DMS114 treated with DMSO at 0.1 percent for 48 hours (cell line): ENCODE results near the gene S100A3.

ENCODE experiments used
- DNase-seq: peaks from one replicate; lab custom pipeline; 2025; ENCODE audit not compliant: unreplicated experiment; lab: John Stamatoyannopoulos, UW

S100A3 gene

GRCh38 chr1:153513023-153513422 lies 36.0 kb downstream of the S100A3 start:
- DNase-seq: no peak

- DNase-seq: peak; percentile 87
Measured at GRCh38 chr1:153510984-153511410, 38.1 kb downstream of the S100A3 start.

- DNase-seq: peak; percentile 34
Measured at GRCh38 chr1:153509729-153510354, 39.2 kb downstream of the S100A3 start.

GRCh38 chr1:153509036-153509435 lies 40.0 kb downstream of the S100A3 start:
- DNase-seq: no peak

GRCh38 chr1:153507926-153508583 lies 41.0 kb downstream of the S100A3 start:
- no peak for DNase-seq

GRCh38 chr1:153506831-153507413 lies 42.1 kb downstream of the S100A3 start:
- no peak for DNase-seq

GRCh38 chr1:153506386-153506785 lies 42.7 kb downstream of the S100A3 start:
- no peak for DNase-seq

- no peak for DNase-seq
Measured at GRCh38 chr1:153505576-153505975, 43.5 kb downstream of the S100A3 start.

GRCh38 chr1:153503766-153504165 lies 45.3 kb downstream of the S100A3 start:
- no peak for DNase-seq

GRCh38 chr1:153498746-153499145 lies 50.3 kb downstream of the S100A3 start:
- no peak for DNase-seq
